ENCODE results near the gene RBBP7. TPM values are rescaled to one million over a fixed set of nuclear protein-coding genes. Genes with fewer than 3 reads are reported as not detected.
A peak's percentile ranks its signal among the peaks of the same experiment; 100 is the strongest.

The RBBP7 gene
- total RNA-seq, 1 donor from 2014 or later, result 202 TPM

DNA sequence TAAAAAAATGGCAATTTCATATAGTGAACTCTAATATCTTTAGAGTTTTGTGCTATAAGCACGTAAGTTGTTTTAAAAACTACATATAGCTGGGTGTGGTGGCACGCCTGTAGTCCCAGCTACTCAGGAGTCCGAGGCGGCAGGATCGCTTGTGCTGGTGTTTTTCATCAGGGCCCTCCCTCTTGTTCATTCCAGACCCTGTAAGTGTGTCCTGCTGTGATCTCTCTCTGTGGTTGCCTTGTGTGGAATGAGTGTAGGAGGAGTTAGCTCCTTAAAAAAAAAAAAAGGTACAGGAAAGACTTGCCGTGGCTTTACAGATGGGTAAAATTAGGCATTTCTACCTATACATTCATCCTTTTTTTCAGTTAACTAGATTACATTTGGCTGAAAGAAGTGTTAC, 35.4 kb downstream of the RBBP7 start:
- Mint-ChIP-seq H3K27me3 (no peaks in the 10 kb centered on the region), H3K4me3 (no peak overlapping the region), H3K27ac (peak overlapping the region; percentile 52), H3K4me1 (ENCODE audit: unreplicated experiment) (peaks cover 52% of the 10 kb centered on the region), H3K36me3 (peaks cover 48% of the 10 kb centered on the region), H3K9me3 (no peaks in the 10 kb centered on the region)
- DNase-seq (ENCODE audit: extremely low spot score, unreplicated experiment), result no peak
- TF ChIP-seq, protein P1, sequence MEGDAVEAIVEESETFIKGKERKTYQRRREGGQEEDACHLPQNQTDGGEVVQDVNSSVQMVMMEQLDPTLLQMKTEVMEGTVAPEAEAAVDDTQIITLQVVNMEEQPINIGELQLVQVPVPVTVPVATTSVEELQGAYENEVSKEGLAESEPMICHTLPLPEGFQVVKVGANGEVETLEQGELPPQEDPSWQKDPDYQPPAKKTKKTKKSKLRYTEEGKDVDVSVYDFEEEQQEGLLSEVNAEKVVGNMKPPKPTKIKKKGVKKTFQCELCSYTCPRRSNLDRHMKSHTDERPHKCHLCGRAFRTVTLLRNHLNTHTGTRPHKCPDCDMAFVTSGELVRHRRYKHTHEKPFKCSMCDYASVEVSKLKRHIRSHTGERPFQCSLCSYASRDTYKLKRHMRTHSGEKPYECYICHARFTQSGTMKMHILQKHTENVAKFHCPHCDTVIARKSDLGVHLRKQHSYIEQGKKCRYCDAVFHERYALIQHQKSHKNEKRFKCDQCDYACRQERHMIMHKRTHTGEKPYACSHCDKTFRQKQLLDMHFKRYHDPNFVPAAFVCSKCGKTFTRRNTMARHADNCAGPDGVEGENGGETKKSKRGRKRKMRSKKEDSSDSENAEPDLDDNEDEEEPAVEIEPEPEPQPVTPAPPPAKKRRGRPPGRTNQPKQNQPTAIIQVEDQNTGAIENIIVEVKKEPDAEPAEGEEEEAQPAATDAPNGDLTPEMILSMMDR (conservative IDR thresholded peaks at IDR 0.05), result no peak

DNA sequence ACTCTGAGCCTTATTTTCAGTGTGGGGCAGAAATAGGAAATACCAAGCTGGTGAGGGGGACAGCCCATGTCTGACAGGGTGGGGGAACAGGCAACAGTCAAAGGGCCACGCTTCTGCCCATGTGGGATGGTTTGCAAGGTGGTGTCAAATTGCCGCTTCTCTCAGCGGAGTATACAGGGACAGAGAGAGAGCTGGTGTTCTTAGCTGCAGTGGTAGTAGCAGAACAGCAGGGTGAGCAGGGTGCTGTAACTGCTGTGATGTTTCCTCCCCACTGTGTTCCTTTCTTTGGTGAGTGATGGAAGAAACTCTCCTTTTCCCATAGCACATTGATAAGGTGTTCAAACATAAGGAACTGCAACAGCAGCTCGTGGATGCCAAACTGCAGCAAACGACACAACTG, 37.9 kb downstream of the RBBP7 start:
- TF ChIP-seq, protein P1 (conservative IDR thresholded peaks at IDR 0.05), result no peak
- Mint-ChIP-seq H3K36me3 (peaks cover 41% of the 10 kb centered on the region), H3K9me3 (no peaks in the 10 kb centered on the region), H3K27ac (peak overlapping the region; percentile 46), H3K4me3 (no peak overlapping the region), H3K27me3 (no peaks in the 10 kb centered on the region), H3K4me1 (ENCODE audit: unreplicated experiment) (peaks cover 44% of the 10 kb centered on the region)
- DNase-seq (ENCODE audit: extremely low spot score, unreplicated experiment), result no peak

DNA sequence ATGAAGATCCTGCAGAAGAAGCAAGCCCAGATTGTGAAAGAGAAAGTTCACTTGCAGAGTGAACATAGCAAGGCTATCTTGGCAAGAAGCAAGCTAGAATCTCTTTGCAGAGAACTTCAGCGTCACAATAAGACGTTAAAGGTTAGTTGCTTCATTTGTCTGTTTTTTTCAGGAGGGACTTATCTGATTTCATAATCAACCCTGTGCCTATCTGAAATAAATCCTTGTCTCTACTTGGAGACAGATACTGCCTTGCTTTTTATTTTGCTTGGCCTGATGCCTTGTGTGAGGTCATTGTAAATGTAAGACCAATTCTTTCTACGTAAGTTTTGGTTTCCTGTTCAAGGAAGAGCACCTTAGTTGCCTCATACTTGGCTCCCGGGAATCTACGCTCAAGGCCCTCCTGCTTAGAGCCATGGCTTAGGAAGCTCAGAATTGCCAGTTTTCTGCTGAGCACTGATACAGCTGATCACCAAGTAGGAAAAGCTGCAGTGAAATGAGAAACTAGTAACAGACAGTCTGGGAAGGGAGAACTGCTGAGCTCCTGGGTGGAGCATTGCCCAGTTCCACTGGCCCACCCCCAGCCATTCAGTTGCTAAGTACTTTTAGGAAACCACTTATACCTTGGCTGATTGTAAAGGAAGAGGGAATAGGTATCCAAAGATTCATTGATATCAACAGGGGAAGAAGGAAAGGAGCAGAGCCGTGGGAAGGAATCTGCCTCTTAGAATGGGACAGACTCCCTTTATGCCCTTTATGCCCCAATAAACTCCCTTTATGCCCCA, 41.8 kb downstream of the RBBP7 start:
- TF ChIP-seq, protein P1 (conservative IDR thresholded peaks at IDR 0.05), result no peak
- Mint-ChIP-seq H3K4me3 (no peak overlapping the region), H3K9me3 (no peaks in the 10 kb centered on the region), H3K36me3 (peaks cover 13% of the 10 kb centered on the region), H3K4me1 (ENCODE audit: unreplicated experiment) (peaks cover 22% of the 10 kb centered on the region), H3K27ac (peak overlapping the region; percentile 81), H3K27me3 (no peaks in the 10 kb centered on the region)
- no peak for DNase-seq (ENCODE audit: extremely low spot score, unreplicated experiment)

DNA sequence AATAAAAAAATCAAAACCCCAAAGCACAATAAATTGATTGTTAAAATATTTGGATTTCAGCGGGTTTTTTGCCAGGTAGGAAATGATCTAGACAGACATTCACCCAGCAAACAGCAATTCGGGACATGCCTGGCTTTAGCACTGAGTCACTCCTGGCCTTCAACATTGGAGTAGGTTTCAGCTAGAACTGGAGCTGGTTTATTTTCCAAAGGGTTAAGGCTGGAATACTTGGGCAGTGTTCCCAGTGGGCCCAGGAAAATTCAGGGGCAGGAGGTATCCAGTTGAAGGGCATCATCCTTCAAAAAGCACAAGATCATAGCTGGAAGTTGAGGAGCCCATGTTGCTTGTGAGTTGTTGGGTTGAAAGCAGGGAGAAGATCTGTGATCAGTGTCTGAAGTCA, 42.9 kb downstream of the RBBP7 start:
- no peak overlapping the region for H3K27ac Mint-ChIP-seq
- no peak overlapping the region for H3K4me3 Mint-ChIP-seq
- H3K36me3 Mint-ChIP-seq, result peaks cover 17% of the 10 kb centered on the region
- peaks cover 15% of the 10 kb centered on the region for H3K4me1 Mint-ChIP-seq (ENCODE audit: unreplicated experiment)
- H3K27me3 Mint-ChIP-seq, result no peaks in the 10 kb centered on the region
- H3K9me3 Mint-ChIP-seq, result no peaks in the 10 kb centered on the region
- no peak for DNase-seq (ENCODE audit: extremely low spot score, unreplicated experiment)
- TF ChIP-seq, protein P1 (conservative IDR thresholded peaks at IDR 0.05), result no peak

DNA sequence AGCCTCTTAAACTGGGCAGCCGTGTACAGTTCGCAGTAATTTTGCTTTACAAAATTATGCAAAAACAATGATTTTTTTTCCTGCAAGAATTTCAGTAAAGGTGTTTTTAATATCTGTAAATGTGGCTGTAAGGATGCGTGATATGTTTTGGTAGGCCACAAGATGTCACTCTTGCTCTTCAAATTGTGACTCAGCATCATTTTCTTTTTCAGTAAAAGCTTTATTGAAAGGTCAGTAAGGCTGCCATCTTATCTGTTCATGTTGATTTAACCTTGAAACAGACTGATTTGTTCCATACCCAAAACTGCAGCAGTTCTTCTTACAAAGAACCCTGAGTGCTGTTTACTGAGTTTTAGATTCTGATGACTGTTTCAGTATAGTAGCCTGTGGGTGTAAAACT, 44.0 kb downstream of the RBBP7 start:
- peaks cover 9% of the 10 kb centered on the region for H3K4me1 Mint-ChIP-seq (ENCODE audit: unreplicated experiment)
- TF ChIP-seq, protein P1 (conservative IDR thresholded peaks at IDR 0.05), result peak; percentile 85
- no peak for DNase-seq (ENCODE audit: extremely low spot score, unreplicated experiment)
- H3K4me3 Mint-ChIP-seq, result no peak overlapping the region
- no peaks in the 10 kb centered on the region for H3K9me3 Mint-ChIP-seq
- H3K36me3 Mint-ChIP-seq, result peaks cover 16% of the 10 kb centered on the region
- H3K27ac Mint-ChIP-seq, result peak overlapping the region; percentile 55
- H3K27me3 Mint-ChIP-seq, result no peaks in the 10 kb centered on the region
